B cell (primary cell): ENCODE results near the gene PXN. TPM values are rescaled to one million over a fixed set of nuclear protein-coding genes. Genes with fewer than 3 reads are reported as not detected.

Experiments
- ATAC-seq: fragments of 200-7000 bp; cut with Tn5 transposase; one replicate; pipeline ENCODE4 v1.10.0; 2021; ENCODE audit warnings: low read depth, mild to moderate bottlenecking, moderate number of reproducible peaks, moderate library complexity
- CTCF ChIA-PET: fragments of 350-600 bp; sonication (Branson Sonifier 250); formaldehyde crosslinking; loops from one replicate; lab custom pipeline; 2021; ENCODE audit warnings: antibody characterized with exemption, inconsistent platforms; lab: Charles Lee
- POLR2A ChIA-PET: fragments of 350-600 bp; sonication (Branson Sonifier 250); formaldehyde crosslinking; loops from one replicate; lab custom pipeline; 2021; ENCODE audit warnings: antibody characterized with exemption; lab: Charles Lee
- DNase-seq: peaks from one replicate; pipeline ENCODE4 v3.0.0; 2013
- H2AFZ ChIP-seq: 2 replicates; pipeline ENCODE4 v1.6.1; 2012; ENCODE audit warnings: mild to moderate bottlenecking, low read depth, low read length; ENCODE audit not compliant: insufficient read depth, poor library complexity, severe bottlenecking
- H3K27ac ChIP-seq, 2 donors: 1 replicate in 1 of 2; 2 replicates in 1 of 2; pipeline ENCODE4 v1.5.1; 2012 to 2013; ENCODE audit warnings: low read length in 2 of 2, mild to moderate bottlenecking in 2 of 2, moderate library complexity in 1 of 2
- H3K27me3 ChIP-seq, 4 experiments: fragments of 200-600 bp in 1 of 4; sonication (generic) in 1 of 4; replicated peaks in 1 of 4; 1 replicate in 2 of 4; 2 replicates in 2 of 4; pipeline versions ENCODE4 v1.6.1 to v1.7.0; 2013 to 2016; ENCODE audit warnings: low read length in 3 of 4, mild to moderate bottlenecking in 2 of 4, mixed read lengths in 1 of 4, moderate library complexity in 1 of 4; ENCODE audit not compliant: insufficient read depth in 4 of 4, control insufficient read depth in 3 of 4; ENCODE audit errors: control extremely low read depth in 1 of 4
- H3K36me3 ChIP-seq, 2 experiments: replicated peaks in 1 of 2; 1 replicate in 1 of 2; 2 replicates in 1 of 2; pipeline versions ENCODE4 v1.6.1 to v1.7.1; 2013; ENCODE audit warnings: low read length in 1 of 2; ENCODE audit not compliant: insufficient read depth in 2 of 2, control insufficient read depth in 1 of 2; ENCODE audit errors: control extremely low read depth in 1 of 2, extremely low read depth in 1 of 2
- H3K4me1 ChIP-seq, 2 donors: fragments of 200-600 bp in 1 of 2; sonication (generic) in 1 of 2; 1 replicate in 1 of 2; 2 replicates in 1 of 2; pipeline versions ENCODE4 v1.5.1 to v1.6.1; 2013 to 2017; ENCODE audit warnings: low read length in 2 of 2; ENCODE audit not compliant: control insufficient read depth in 2 of 2, insufficient read depth in 2 of 2
- H3K4me2 ChIP-seq: replicated peaks from 2 replicates; pipeline ENCODE3; 2012; ENCODE audit warnings: mild to moderate bottlenecking, low read depth, low read length; ENCODE audit not compliant: poor library complexity, severe bottlenecking
- H3K4me3 ChIP-seq, 5 experiments: fragments of 200-600 bp in 1 of 5; sonication (generic) in 1 of 5; 1 replicate in 3 of 5; 2 replicates in 2 of 5; pipeline versions ENCODE4 v1.5.1 to v1.7.0; 2011 to 2016; ENCODE audit warnings: low read length in 4 of 5, mild to moderate bottlenecking in 4 of 5, low read depth in 2 of 5, control low read depth in 1 of 5, moderate library complexity in 1 of 5; ENCODE audit not compliant: insufficient read depth in 1 of 5; ENCODE audit errors: control extremely low read depth in 1 of 5, extremely low read depth in 1 of 5
- H3K79me2 ChIP-seq: fragments of 200-600 bp; sonication (generic); one replicate; pipeline ENCODE4 v1.6.0; 2016; ENCODE audit warnings: low read length; ENCODE audit not compliant: control insufficient read depth, insufficient read depth
- H3K9ac ChIP-seq: fragments of 200-600 bp; sonication (generic); 2 replicates; pipeline ENCODE4 v1.6.1; 2017; ENCODE audit warnings: mild to moderate bottlenecking, low read length, moderate library complexity
- H3K9me3 ChIP-seq, 3 donors: one replicate each; pipeline versions ENCODE4 v1.6.1 to v1.7.1; 2013; ENCODE audit warnings: low read length in 2 of 3; ENCODE audit not compliant: control insufficient read depth in 2 of 3, insufficient read depth in 1 of 3; ENCODE audit errors: control extremely low read depth in 1 of 3
- H4K20me1 ChIP-seq: 2 replicates; pipeline ENCODE4 v1.6.0; 2012; ENCODE audit warnings: mild to moderate bottlenecking, low read length; ENCODE audit not compliant: insufficient read depth, control insufficient read depth, poor library complexity, severe bottlenecking
- H3K27ac Mint-ChIP-seq: one replicate; pipeline ENCODE4 v1.8.0; 2021; ENCODE audit warnings: mixed read lengths
- H3K27me3 Mint-ChIP-seq: one replicate; pipeline ENCODE4 v1.8.0; 2021; ENCODE audit warnings: mixed read lengths
- H3K4me1 Mint-ChIP-seq: one replicate; pipeline ENCODE4 v1.8.0; 2021; ENCODE audit warnings: mixed read lengths
- H3K4me3 Mint-ChIP-seq: one replicate; pipeline ENCODE4 v1.8.0; 2021; ENCODE audit warnings: mixed read lengths
- H3K9me3 Mint-ChIP-seq: one replicate; pipeline ENCODE4 v1.8.0; 2022; ENCODE audit warnings: mixed read lengths; ENCODE audit not compliant: insufficient read depth
- CTCF ChIP-seq: fragments of 200-600 bp; IDR thresholded peaks from one replicate; pipeline ENCODE4 v1.8.0; 2022; ENCODE audit warnings: antibody characterized with exemption, mild to moderate bottlenecking
- EZH2 ChIP-seq: IDR thresholded peaks from 2 replicates; pipeline ENCODE4 v1.6.1; 2012; ENCODE audit warnings: borderline replicate concordance, low read depth, mild to moderate bottlenecking, moderate library complexity, low read length; ENCODE audit not compliant: insufficient read depth, poor library complexity, severe bottlenecking
- WGBS: methylation state at CpG from one replicate; pipeline ENCODE4 v1.1.5; 2013; ENCODE audit warnings: missing lambda C conversion rate; ENCODE audit not compliant: insufficient coverage; 5-methylcytosine and 5-hydroxymethylcytosine counted together
- intact Hi-C: fragments of 100-400 bp; cut with micrococcal nuclease; formaldehyde crosslinking; loops from one replicate; pipeline ENCODE4 v1.10.0; 2022
- polyA plus RNA-seq: library from polyadenylated mRNA; depleted of rRNA; stranded (reverse); fragments of >200 nt; gene quantifications from 2 replicates; pipeline ENCODE4 v1.2.3, GENCODE V29; 2012
- total RNA-seq, 2 donors: library from RNA; stranded (reverse); fragments of 120-200 nt in 1 of 2; gene quantifications; 1 replicate in 1 of 2; 2 replicates in 1 of 2; pipeline versions ENCODE4 v1.2.3 to v1.2.4, GENCODE V29; 2013 to 2022

The PXN gene
- total and polyA plus RNA-seq, 2 donors (not counting 1 experiment from before 2014, with no cell fraction given): 2.0 to 3.1 TPM

GRCh38 chr12:120242275-120242799 lies 23.2 kb downstream of the PXN start:
- POLR2A ChIA-PET: no interaction called here
- no peak overlapping the region for H3K27ac ChIP-seq
- H3K79me2 ChIP-seq: peaks cover 4% of the 10 kb centered on the region
- H3K4me3 Mint-ChIP-seq: no peak overlapping the region
- CTCF ChIA-PET: interaction anchor here (0.7 to 4.4 kb wide), 2 partner anchors 15 to 24 kb away, joined by 5 to 35 read pairs; no protein-coding TSS in a partner anchor
- no peaks in the 10 kb centered on the region for H3K4me1 Mint-ChIP-seq
- no peaks in the 10 kb centered on the region for H3K9me3 Mint-ChIP-seq
- peaks cover 64% of the 10 kb centered on the region for H3K27me3 Mint-ChIP-seq
- peaks cover 0 to 3% (median 0%) of the 10 kb centered on the region in 3 donors for H3K9me3 ChIP-seq
- TF ChIP-seq CTCF (no peak), EZH2 (no peak)
- no peak overlapping the region for H3K9ac ChIP-seq
- H3K36me3 ChIP-seq: no peaks in the 10 kb centered on the region
- intact Hi-C loops: no loop called here
- DNase-seq (no peak), ATAC-seq (no peak)
- WGBS: 59% methylated on average over 7 of the region's 9 CpGs
- no peak overlapping the region for H2AFZ ChIP-seq
- peaks cover 0 to 79% (median 47%) of the 10 kb centered on the region in 4 experiments for H3K27me3 ChIP-seq
- no peak overlapping the region for H3K4me2 ChIP-seq
- no peaks in the 10 kb centered on the region for H4K20me1 ChIP-seq
- no peak overlapping the region for H3K27ac Mint-ChIP-seq
- H3K4me3 ChIP-seq: no peak overlapping the region
- H3K4me1 ChIP-seq: no peaks in the 10 kb centered on the region

- Histone ChIP-seq H3K9ac (no peak overlapping the region), H3K4me2 (no peak overlapping the region), H3K36me3 (no peaks in the 10 kb centered on the region), H3K9me3 (peaks cover 0 to 3% (median 0%) of the 10 kb centered on the region in 3 donors), H3K4me3 (no peak overlapping the region), H2AFZ (no peak overlapping the region), H3K4me1 (no peaks in the 10 kb centered on the region), H3K79me2 (peaks cover 4% of the 10 kb centered on the region), H4K20me1 (no peaks in the 10 kb centered on the region), H3K27me3 (peaks cover 0 to 81% (median 45%) of the 10 kb centered on the region in 4 experiments), H3K27ac (no peak overlapping the region)
- H3K27me3 Mint-ChIP-seq: peaks cover 62% of the 10 kb centered on the region
- ChIA-PET POLR2A (no interaction called here), CTCF (interaction anchor here (0.7 to 7.2 kb wide), 3 partner anchors 14 to 25 kb away, joined by 5 to 48 read pairs (median 35); no protein-coding TSS in a partner anchor)
- DNase-seq (no peak), ATAC-seq (no peak)
- H3K9me3 Mint-ChIP-seq: no peaks in the 10 kb centered on the region
- no peaks in the 10 kb centered on the region for H3K4me1 Mint-ChIP-seq
- no peak for TF ChIP-seq CTCF
- no peak for TF ChIP-seq EZH2
- intact Hi-C loops: no loop called here
- 87% methylated on average over 8 of the region's 9 CpGs for WGBS
- no peak overlapping the region for H3K4me3 Mint-ChIP-seq
- no peak overlapping the region for H3K27ac Mint-ChIP-seq
Measured at GRCh38 chr12:120241561-120242274, 23.8 kb downstream of the PXN start.
